Non-pigmented ciliary epithelial cell (primary cell): ENCODE data around the gene TAF5L.
"Not testable (repeated sequence)": the region's sequence is repeated elsewhere in the genome, so short reads cannot be mapped to it uniquely, and the experiment has no call there.

Source experiments
- DNase-seq: peaks from one replicate; pipeline ENCODE4 v3.0.0-alpha.2; 2010; ENCODE audit warnings: low read depth

Gene TAF5L

GRCh38 chr1:229567109-229567868 lies 58.6 kb downstream of the TAF5L start:
- no peak for DNase-seq

- DNase-seq: peak; percentile 54
Observed at GRCh38 chr1:229563701-229564100, 62.2 kb downstream of the TAF5L start.

GRCh38 chr1:229563241-229563640 lies 62.7 kb downstream of the TAF5L start:
- no peak for DNase-seq

- DNase-seq: no peak
Observed at GRCh38 chr1:229562686-229563085, 63.2 kb downstream of the TAF5L start.

GRCh38 chr1:229561141-229561540 lies 64.8 kb downstream of the TAF5L start:
- no peak for DNase-seq

- not testable (repeated sequence) for DNase-seq
Observed at GRCh38 chr1:229560124-229560523, 65.8 kb downstream of the TAF5L start.

GRCh38 chr1:229559336-229559801 lies 66.6 kb downstream of the TAF5L start:
- DNase-seq: not testable (repeated sequence)

GRCh38 chr1:229558460-229559335 lies 67.2 kb downstream of the TAF5L start, which contains the start of gene ABCB10:
TSS of gene ABCB10 (minus strand) at chr1:229558707. CDS start at chr1:229558652, 55 bp downstream.
- DNase-seq: peak; percentile 87

- DNase-seq: no peak
Observed at GRCh38 chr1:229557913-229558414, 68.0 kb downstream of the TAF5L start.

- DNase-seq: no peak
Observed at GRCh38 chr1:229557200-229557850, 68.6 kb downstream of the TAF5L start.

GRCh38 chr1:229554886-229555621 lies 70.9 kb downstream of the TAF5L start:
- DNase-seq: no peak

GRCh38 chr1:229553621-229554130 lies 72.2 kb downstream of the TAF5L start:
- no peak for DNase-seq

GRCh38 chr1:229552732-229553131 lies 73.2 kb downstream of the TAF5L start:
- no peak for DNase-seq

GRCh38 chr1:229550812-229551567 lies 74.9 kb downstream of the TAF5L start:
- DNase-seq: no peak

- DNase-seq: no peak
Observed at GRCh38 chr1:229547542-229547941, 78.4 kb downstream of the TAF5L start.

GRCh38 chr1:229544587-229544986 lies 81.3 kb downstream of the TAF5L start:
- DNase-seq: no peak
